ENCODE measurements around the gene BCL2L11. TPM values are rescaled to one million over a fixed set of nuclear protein-coding genes. Genes with fewer than 3 reads are reported as not detected.
A peak's percentile ranks its signal among the peaks of the same experiment; 100 is the strongest.
"Not testable (repeated sequence)": the region's sequence is repeated elsewhere in the genome, so short reads cannot be mapped to it uniquely, and the experiment has no call there.

The BCL2L11 gene
- 21.9 TPM for polyA plus RNA-seq
- long read RNA-seq, donor 1, partial matches to known transcripts = 0 of 1 reads
- long read RNA-seq, donor 1, other reads (novel, unspliced or antisense) = 0 of 1 reads
- long read RNA-seq, donor 2, full-length matches to known transcripts = 5 of 11 reads
- long read RNA-seq, donor 2, partial matches to known transcripts = 6 of 11 reads
- long read RNA-seq, donor 2, other reads (novel, unspliced or antisense) = 0 of 11 reads
- long read RNA-seq, donor 3 = 0 reads
- long read RNA-seq, donor 4, full-length matches to known transcripts = 1 of 1 reads
- long read RNA-seq, donor 4, partial matches to known transcripts = 0 of 1 reads
- long read RNA-seq, donor 4, other reads (novel, unspliced or antisense) = 0 of 1 reads
- long read RNA-seq, donor 5, full-length matches to known transcripts = 2 of 2 reads
- long read RNA-seq, donor 5, partial matches to known transcripts = 0 of 2 reads
- long read RNA-seq, donor 5, other reads (novel, unspliced or antisense) = 0 of 2 reads
- long read RNA-seq, donor 6, full-length matches to known transcripts = 4 of 4 reads
- long read RNA-seq, donor 6, partial matches to known transcripts = 0 of 4 reads
- long read RNA-seq, donor 6, other reads (novel, unspliced or antisense) = 0 of 4 reads
- long read RNA-seq, donor 7, partial matches to known transcripts = 0 of 1 reads
- long read RNA-seq, donor 7, other reads (novel, unspliced or antisense) = 0 of 1 reads
- long read RNA-seq, donor 8, full-length matches to known transcripts = 6 of 6 reads
- long read RNA-seq, donor 8, partial matches to known transcripts = 0 of 6 reads
- long read RNA-seq, donor 8, other reads (novel, unspliced or antisense) = 0 of 6 reads
- long read RNA-seq, donor 9, full-length matches to known transcripts = 4 of 4 reads
- long read RNA-seq, donor 9, partial matches to known transcripts = 0 of 4 reads
- long read RNA-seq, donor 9, other reads (novel, unspliced or antisense) = 0 of 4 reads
- long read RNA-seq, donor 10, full-length matches to known transcripts = 3 of 3 reads
- long read RNA-seq, donor 10, partial matches to known transcripts = 0 of 3 reads
- long read RNA-seq, donor 10, other reads (novel, unspliced or antisense) = 0 of 3 reads
- long read RNA-seq, donor 11, partial matches to known transcripts = 0 of 1 reads
- long read RNA-seq, donor 11, other reads (novel, unspliced or antisense) = 0 of 1 reads

GRCh38 chr2:111120253-111121027 is at the start of gene BCL2L11:
BCL2L11 (plus strand) TSS chr2:111120914; CDS start chr2:111123746, 2,832 bp downstream.
- peaks cover 36% of the 10 kb centered on the region for H3K4me1 ChIP-seq (ENCODE audit: control insufficient read depth, insufficient read depth, low read length)
- H3K4me3 ChIP-seq (ENCODE audit: low read length) = peak within 1 kb of the TSS; percentile 90
- peak; percentile 92 to 98 for DNase-seq
- H3K9me3 ChIP-seq (ENCODE audit: control insufficient read depth, low read depth, low read length) = peaks cover 25% of the 10 kb centered on the region
- peak within 1 kb of the TSS; percentile 92 for H3K27ac ChIP-seq (ENCODE audit: low read length)
- peaks cover 41% of the 10 kb centered on the region for H3K27me3 ChIP-seq (ENCODE audit: control insufficient read depth, insufficient read depth, low read length)
- H3K36me3 ChIP-seq (ENCODE audit: control insufficient read depth, insufficient read depth, low read length) = peaks cover 16% of the 10 kb centered on the region
- WGBS (ENCODE audit: insufficient coverage, low lambda C conversion rate) = no CpG with 5 or more reads among the region's 98 CpGs

- DNase-seq = no peak
Observed at GRCh38 chr2:111071600-111072171, 49.0 kb upstream of the BCL2L11 start.

GRCh38 chr2:111072220-111072871 is 48.4 kb upstream of the BCL2L11 start:
- H3K4me3 ChIP-seq (ENCODE audit: low read length) = no peak overlapping the region
- H3K36me3 ChIP-seq (ENCODE audit: control insufficient read depth, insufficient read depth, low read length) = no peaks in the 10 kb centered on the region
- no peaks in the 10 kb centered on the region for H3K27me3 ChIP-seq (ENCODE audit: control insufficient read depth, insufficient read depth, low read length)
- WGBS (ENCODE audit: insufficient coverage, low lambda C conversion rate) = no CpG with 5 or more reads among the region's 2 CpGs
- H3K9me3 ChIP-seq (ENCODE audit: control insufficient read depth, low read depth, low read length) = peaks cover 7% of the 10 kb centered on the region
- no peak overlapping the region for H3K27ac ChIP-seq (ENCODE audit: low read length)
- peaks cover 5% of the 10 kb centered on the region for H3K4me1 ChIP-seq (ENCODE audit: control insufficient read depth, insufficient read depth, low read length)
- DNase-seq = no peak

More at GRCh38 chr2:111071600-111072171, 49.0 kb upstream of the BCL2L11 start:
- Histone ChIP-seq H3K9me3 (ENCODE audit: control insufficient read depth, low read depth, low read length) (peaks cover 7% of the 10 kb centered on the region), H3K4me1 (ENCODE audit: control insufficient read depth, insufficient read depth, low read length) (peaks cover 5% of the 10 kb centered on the region), H3K27ac (ENCODE audit: low read length) (no peak overlapping the region), H3K4me3 (ENCODE audit: low read length) (no peak overlapping the region), H3K27me3 (ENCODE audit: control insufficient read depth, insufficient read depth, low read length) (no peaks in the 10 kb centered on the region), H3K36me3 (ENCODE audit: control insufficient read depth, insufficient read depth, low read length) (no peaks in the 10 kb centered on the region)
- WGBS (ENCODE audit: insufficient coverage, low lambda C conversion rate) = 80% methylated on average over 1 of the region's 5 CpGs

- WGBS (ENCODE audit: insufficient coverage, low lambda C conversion rate) = no CpG with 5 or more reads among the region's 1 CpG
- H3K27me3 ChIP-seq (ENCODE audit: control insufficient read depth, insufficient read depth, low read length); H3K4me3 ChIP-seq (ENCODE audit: low read length); DNase-seq; H3K4me1 ChIP-seq (ENCODE audit: control insufficient read depth, insufficient read depth, low read length); H3K36me3 ChIP-seq (ENCODE audit: control insufficient read depth, insufficient read depth, low read length); H3K9me3 ChIP-seq (ENCODE audit: control insufficient read depth, low read depth, low read length); H3K27ac ChIP-seq (ENCODE audit: low read length): not testable (repeated sequence)
Observed at GRCh38 chr2:111082659-111083058, 38.1 kb upstream of the BCL2L11 start.

- Histone ChIP-seq H3K27ac (ENCODE audit: low read length) (no peak overlapping the region), H3K27me3 (ENCODE audit: control insufficient read depth, insufficient read depth, low read length) (no peaks in the 10 kb centered on the region), H3K36me3 (ENCODE audit: control insufficient read depth, insufficient read depth, low read length) (no peaks in the 10 kb centered on the region), H3K4me3 (ENCODE audit: low read length) (no peak overlapping the region), H3K4me1 (ENCODE audit: control insufficient read depth, insufficient read depth, low read length) (no peaks in the 10 kb centered on the region), H3K9me3 (ENCODE audit: control insufficient read depth, low read depth, low read length) (no peaks in the 10 kb centered on the region)
- DNase-seq = no peak
- 100% methylated on average over 3 of the region's 3 CpGs for WGBS (ENCODE audit: insufficient coverage, low lambda C conversion rate)
Observed at GRCh38 chr2:111091811-111092211, 28.9 kb upstream of the BCL2L11 start.

- no peak overlapping the region for H3K27ac ChIP-seq (ENCODE audit: low read length)
- no peak for DNase-seq
- no CpG with 5 or more reads among the region's 2 CpGs for WGBS (ENCODE audit: insufficient coverage, low lambda C conversion rate)
- H3K27me3 ChIP-seq (ENCODE audit: control insufficient read depth, insufficient read depth, low read length) = no peaks in the 10 kb centered on the region
- no peak overlapping the region for H3K4me3 ChIP-seq (ENCODE audit: low read length)
- no peaks in the 10 kb centered on the region for H3K4me1 ChIP-seq (ENCODE audit: control insufficient read depth, insufficient read depth, low read length)
- H3K9me3 ChIP-seq (ENCODE audit: control insufficient read depth, low read depth, low read length) = no peaks in the 10 kb centered on the region
- H3K36me3 ChIP-seq (ENCODE audit: control insufficient read depth, insufficient read depth, low read length) = no peaks in the 10 kb centered on the region
Observed at GRCh38 chr2:111094691-111095090, 26.0 kb upstream of the BCL2L11 start.

GRCh38 chr2:111095434-111095833 is 25.3 kb upstream of the BCL2L11 start:
- Histone ChIP-seq H3K9me3 (ENCODE audit: control insufficient read depth, low read depth, low read length) (no peaks in the 10 kb centered on the region), H3K4me3 (ENCODE audit: low read length) (no peak overlapping the region), H3K27me3 (ENCODE audit: control insufficient read depth, insufficient read depth, low read length) (no peaks in the 10 kb centered on the region), H3K4me1 (ENCODE audit: control insufficient read depth, insufficient read depth, low read length) (no peaks in the 10 kb centered on the region), H3K27ac (ENCODE audit: low read length) (no peak overlapping the region), H3K36me3 (ENCODE audit: control insufficient read depth, insufficient read depth, low read length) (no peaks in the 10 kb centered on the region)
- no CpG with 5 or more reads among the region's 8 CpGs for WGBS (ENCODE audit: insufficient coverage, low lambda C conversion rate)
- no peak for DNase-seq

- DNase-seq = no peak
- WGBS (ENCODE audit: insufficient coverage, low lambda C conversion rate) = no CpG with 5 or more reads among the region's 3 CpGs
- H3K27ac ChIP-seq (ENCODE audit: low read length) = no peak overlapping the region
- H3K27me3 ChIP-seq (ENCODE audit: control insufficient read depth, insufficient read depth, low read length) = no peaks in the 10 kb centered on the region
- H3K36me3 ChIP-seq (ENCODE audit: control insufficient read depth, insufficient read depth, low read length) = no peaks in the 10 kb centered on the region
- H3K4me1 ChIP-seq (ENCODE audit: control insufficient read depth, insufficient read depth, low read length) = no peaks in the 10 kb centered on the region
- no peaks in the 10 kb centered on the region for H3K9me3 ChIP-seq (ENCODE audit: control insufficient read depth, low read depth, low read length)
- H3K4me3 ChIP-seq (ENCODE audit: low read length) = no peak overlapping the region
Observed at GRCh38 chr2:111099402-111099801, 21.3 kb upstream of the BCL2L11 start.

GRCh38 chr2:111100087-111100764 is 20.5 kb upstream of the BCL2L11 start:
- no peak overlapping the region for H3K4me3 ChIP-seq (ENCODE audit: low read length)
- no peaks in the 10 kb centered on the region for H3K4me1 ChIP-seq (ENCODE audit: control insufficient read depth, insufficient read depth, low read length)
- H3K27ac ChIP-seq (ENCODE audit: low read length) = no peak overlapping the region
- 83% methylated on average over 1 of the region's 5 CpGs for WGBS (ENCODE audit: insufficient coverage, low lambda C conversion rate)
- H3K9me3 ChIP-seq (ENCODE audit: control insufficient read depth, low read depth, low read length) = no peaks in the 10 kb centered on the region
- no peaks in the 10 kb centered on the region for H3K36me3 ChIP-seq (ENCODE audit: control insufficient read depth, insufficient read depth, low read length)
- no peak for DNase-seq
- H3K27me3 ChIP-seq (ENCODE audit: control insufficient read depth, insufficient read depth, low read length) = no peaks in the 10 kb centered on the region
